ENCODE measurements around the gene ZNF423.

Gene ZNF423

GRCh38 chr16:49826515-49826914 is 29.4 kb downstream of the ZNF423 start:
- no peak for DNase-seq (ENCODE audit: low read depth in 1 of 2, low spot score in 1 of 2)

GRCh38 chr16:49825041-49825440 is 30.9 kb downstream of the ZNF423 start:
- no peak for DNase-seq (ENCODE audit: low read depth in 1 of 2, low spot score in 1 of 2)

- no peak for DNase-seq (ENCODE audit: low read depth in 1 of 2, low spot score in 1 of 2)
Observed at GRCh38 chr16:49824593-49824992, 31.3 kb downstream of the ZNF423 start.

- DNase-seq (ENCODE audit: low read depth in 1 of 2, low spot score in 1 of 2), result no peak
Observed at GRCh38 chr16:49822649-49823370, 33.1 kb downstream of the ZNF423 start.

- no peak for DNase-seq (ENCODE audit: low read depth in 1 of 2, low spot score in 1 of 2)
Observed at GRCh38 chr16:49821614-49822282, 34.2 kb downstream of the ZNF423 start.

- no peak for DNase-seq (ENCODE audit: low read depth in 1 of 2, low spot score in 1 of 2)
Observed at GRCh38 chr16:49821156-49821555, 34.8 kb downstream of the ZNF423 start.

- no peak for DNase-seq (ENCODE audit: low read depth in 1 of 2, low spot score in 1 of 2)
Observed at GRCh38 chr16:49817754-49818507, 38.0 kb downstream of the ZNF423 start.

- no peak for DNase-seq (ENCODE audit: low read depth in 1 of 2, low spot score in 1 of 2)
Observed at GRCh38 chr16:49816875-49817274, 39.0 kb downstream of the ZNF423 start.

- DNase-seq (ENCODE audit: low read depth in 1 of 2, low spot score in 1 of 2), result no peak
Observed at GRCh38 chr16:49811644-49812334, 44.1 kb downstream of the ZNF423 start.

GRCh38 chr16:49810831-49811230 is 45.1 kb downstream of the ZNF423 start:
- no peak for DNase-seq (ENCODE audit: low read depth in 1 of 2, low spot score in 1 of 2)

- no peak for DNase-seq (ENCODE audit: low read depth in 1 of 2, low spot score in 1 of 2)
Observed at GRCh38 chr16:49809561-49809960, 46.4 kb downstream of the ZNF423 start.

GRCh38 chr16:49809062-49809461 is 46.9 kb downstream of the ZNF423 start:
- DNase-seq (ENCODE audit: low read depth in 1 of 2, low spot score in 1 of 2), result no peak

GRCh38 chr16:49806446-49806845 is 49.5 kb downstream of the ZNF423 start:
- no peak for DNase-seq (ENCODE audit: low read depth in 1 of 2, low spot score in 1 of 2)

- DNase-seq (ENCODE audit: low read depth in 1 of 2, low spot score in 1 of 2), result no peak
Observed at GRCh38 chr16:49801290-49801689, 54.6 kb downstream of the ZNF423 start.

- no peak for DNase-seq (ENCODE audit: low read depth in 1 of 2, low spot score in 1 of 2)
Observed at GRCh38 chr16:49800876-49801275, 55.0 kb downstream of the ZNF423 start.

- DNase-seq (ENCODE audit: low read depth in 1 of 2, low spot score in 1 of 2), result no peak
Observed at GRCh38 chr16:49800441-49800840, 55.5 kb downstream of the ZNF423 start.

GRCh38 chr16:49799172-49799571 is 56.7 kb downstream of the ZNF423 start:
- no peak for DNase-seq (ENCODE audit: low read depth in 1 of 2, low spot score in 1 of 2)

- no peak for DNase-seq (ENCODE audit: low read depth in 1 of 2, low spot score in 1 of 2)
Observed at GRCh38 chr16:49795513-49795912, 60.4 kb downstream of the ZNF423 start.

- no peak for DNase-seq (ENCODE audit: low read depth in 1 of 2, low spot score in 1 of 2)
Observed at GRCh38 chr16:49793244-49793643, 62.7 kb downstream of the ZNF423 start.

- no peak for DNase-seq (ENCODE audit: low read depth in 1 of 2, low spot score in 1 of 2)
Observed at GRCh38 chr16:49789616-49790015, 66.3 kb downstream of the ZNF423 start.

GRCh38 chr16:49788986-49789385 is 66.9 kb downstream of the ZNF423 start:
- DNase-seq (ENCODE audit: low read depth in 1 of 2, low spot score in 1 of 2), result no peak

GRCh38 chr16:49788572-49788971 is 67.3 kb downstream of the ZNF423 start:
- no peak for DNase-seq (ENCODE audit: low read depth in 1 of 2, low spot score in 1 of 2)

Measured in activated T-helper 1 cell treated with anti-CD3 and anti-CD28 coated beads, Interleukin-2, amount 50 U/mL, for 16 hours (primary cell).